GM19467 (cell line): Measurements from ENCODE around the gene ANG.
"Not testable (repeated sequence)": the region's sequence is repeated elsewhere in the genome, so short reads cannot be mapped to it uniquely, and the experiment has no call there.

Source experiments
- ATAC-seq: cut with Tn5 transposase; IDR thresholded peaks from one replicate; pipeline ENCODE4 v1.9.1; 2021; ENCODE audit warnings: mild to moderate bottlenecking, moderate library complexity; ENCODE audit not compliant: unreplicated experiment

ANG gene

DNA sequence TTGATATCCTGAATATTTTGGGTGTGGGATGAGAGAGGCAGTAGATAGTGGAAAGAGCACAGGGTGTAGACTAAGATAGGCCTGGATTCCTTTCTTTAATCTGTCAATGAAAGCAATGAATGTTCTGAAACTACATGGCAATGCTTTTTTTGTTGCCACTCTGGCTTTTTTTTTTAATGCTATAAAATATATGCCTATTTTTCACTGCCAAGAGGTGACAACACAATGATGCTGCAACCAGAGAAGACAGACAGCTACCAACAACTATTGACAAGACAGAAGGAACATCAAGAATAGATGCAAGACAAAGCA, 9.4 kb downstream of the ANG start:
- ATAC-seq: no peak

DNA sequence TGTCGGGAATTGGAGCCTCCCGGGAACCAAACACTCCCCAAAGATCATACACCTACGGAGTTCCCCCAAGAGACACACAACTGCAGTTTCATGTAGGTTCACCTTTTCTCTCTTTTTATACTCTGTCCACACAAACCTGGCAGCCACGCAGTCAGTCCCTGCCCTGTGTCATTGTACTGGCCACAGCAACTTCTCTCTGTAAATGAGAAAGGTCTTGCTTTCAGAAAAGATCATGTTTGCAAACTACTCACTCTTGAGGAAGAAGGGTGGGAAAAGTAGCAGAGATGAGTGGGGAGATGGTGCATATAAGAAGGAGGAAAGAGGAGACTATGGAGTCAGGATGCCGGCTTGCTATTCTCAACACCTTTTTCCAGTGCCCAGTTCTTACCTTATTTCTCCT, 10.4 kb downstream of the ANG start:
- no peak for ATAC-seq

DNA sequence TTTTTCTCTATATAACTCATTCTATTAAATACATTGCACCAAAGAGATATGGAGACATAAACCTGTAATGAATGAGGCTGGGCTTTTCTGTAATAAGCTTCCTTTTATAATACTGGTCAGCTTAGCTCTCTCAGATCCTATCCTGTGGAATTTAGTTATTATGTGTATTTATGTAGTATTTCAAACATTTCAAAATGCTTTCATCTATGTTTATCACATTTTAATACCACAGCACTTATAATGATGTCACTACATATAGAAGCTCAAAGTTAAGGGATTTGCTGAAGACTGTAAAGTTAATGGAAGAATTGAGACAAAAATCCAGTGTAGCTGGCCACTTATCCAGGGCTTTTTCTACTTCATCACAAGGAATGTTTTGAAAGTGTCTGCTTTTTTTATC, 11.4 kb downstream of the ANG start:
- no peak for ATAC-seq

DNA sequence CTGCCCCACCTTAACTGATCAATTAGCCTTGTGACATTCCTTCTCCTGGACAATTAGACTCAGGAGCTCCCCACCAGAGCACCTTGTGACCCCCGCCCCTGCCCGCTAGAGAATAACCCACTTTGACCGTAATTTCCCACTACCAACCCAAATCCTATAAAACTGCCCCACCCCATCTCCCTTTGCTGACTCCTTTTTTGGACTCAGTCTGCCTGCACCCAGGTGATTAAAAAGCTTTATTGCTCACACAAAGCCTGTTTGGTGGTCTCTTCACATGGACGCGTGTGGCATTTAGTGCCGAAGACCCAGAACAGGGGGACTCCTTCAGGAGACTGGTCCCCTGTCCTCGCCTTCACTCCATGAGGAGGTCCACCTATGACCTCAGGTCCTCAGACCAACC, 12.4 kb downstream of the ANG start:
- ATAC-seq: not testable (repeated sequence)

DNA sequence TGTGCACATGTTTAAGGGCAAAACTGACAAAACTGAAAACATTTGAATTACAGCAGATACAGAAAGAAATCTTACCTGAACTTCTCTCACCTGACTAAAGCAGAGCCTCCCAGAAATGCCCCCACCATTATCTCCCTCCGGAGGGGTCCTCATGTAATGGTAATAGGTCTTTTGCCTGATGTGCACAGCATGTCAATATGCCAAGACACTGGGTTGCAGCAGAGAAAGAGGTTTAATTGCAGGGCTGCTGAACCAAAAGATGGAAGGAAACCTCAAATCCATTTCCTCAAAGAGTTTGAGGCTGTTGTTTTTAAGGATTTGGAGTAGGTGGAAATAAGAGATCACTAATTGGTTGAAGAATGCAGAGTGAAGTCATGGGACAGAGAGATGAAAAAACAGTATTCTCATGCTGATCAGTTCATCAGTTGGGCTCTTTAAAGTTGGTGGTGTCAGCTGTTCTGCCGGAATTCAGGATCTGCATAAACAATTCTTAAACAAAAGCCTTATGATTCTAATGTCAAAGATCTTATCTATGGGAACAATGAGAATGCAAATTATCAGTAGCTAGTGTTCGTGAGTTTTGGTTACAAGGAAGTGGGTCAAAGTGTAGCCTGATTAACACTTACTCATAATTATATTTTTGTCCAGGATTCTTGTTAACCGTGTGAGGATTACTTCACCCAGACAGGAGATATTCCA, 18.2 kb downstream of the ANG start:
- ATAC-seq: no peak

DNA sequence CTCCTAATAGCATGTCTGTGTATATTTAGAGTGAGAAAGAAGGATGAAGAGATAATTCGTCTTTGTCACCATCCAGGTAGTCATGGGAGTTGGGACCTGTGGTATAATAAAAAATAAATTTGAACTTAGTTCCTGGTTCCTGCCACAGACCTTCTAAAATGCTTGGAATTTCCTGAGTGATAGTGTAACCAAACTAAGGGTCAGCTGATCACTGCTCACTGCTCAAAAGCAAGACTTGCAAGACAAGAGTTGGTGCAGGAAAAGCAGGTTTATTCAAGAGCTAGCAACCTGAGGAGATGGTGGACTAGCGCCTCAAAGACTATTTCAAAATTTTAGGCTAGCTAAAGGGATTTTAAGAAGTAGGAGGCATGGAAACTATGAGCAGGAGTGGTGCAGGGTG, 19.1 kb downstream of the ANG start:
- no peak for ATAC-seq

DNA sequence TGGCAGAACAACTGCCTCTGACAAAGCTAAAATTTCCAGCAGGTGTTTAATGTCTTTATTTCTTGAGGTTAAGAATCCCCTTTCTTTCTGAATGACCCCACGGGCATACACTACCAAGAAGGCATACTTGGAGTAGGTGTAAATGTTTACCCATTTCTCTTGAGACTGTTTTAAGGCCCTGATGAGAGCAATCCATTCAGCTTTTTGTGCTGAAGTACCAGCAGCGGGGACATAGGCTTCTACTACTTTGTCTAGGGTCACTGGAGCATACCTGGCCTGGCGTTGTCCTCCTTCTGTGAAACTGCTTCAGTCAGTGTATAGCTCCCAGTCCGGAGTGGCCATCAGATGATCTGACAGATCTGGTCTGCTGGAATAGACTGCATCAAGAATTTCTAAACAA, 22.7 kb downstream of the ANG start:
- ATAC-seq: no peak

DNA sequence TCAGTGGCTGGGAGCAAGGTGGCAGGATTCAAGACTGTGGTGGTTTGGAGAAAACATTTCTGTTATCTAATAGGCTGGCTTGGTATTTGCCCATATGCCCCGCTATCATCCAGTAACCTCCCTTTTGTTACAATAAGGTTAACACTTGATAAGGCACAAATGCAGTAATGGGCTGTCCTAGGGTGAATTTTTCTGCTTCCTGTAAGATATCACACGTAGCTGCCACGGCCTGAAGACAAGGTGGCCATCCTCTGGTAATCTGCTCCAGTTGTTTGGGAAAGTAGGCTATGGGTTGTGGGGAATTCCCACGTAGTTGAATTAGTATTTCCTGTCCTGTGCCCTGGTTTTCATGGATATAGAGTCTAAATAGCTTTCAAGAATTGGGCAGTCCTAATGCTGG, 23.1 kb downstream of the ANG start:
- ATAC-seq: no peak

DNA sequence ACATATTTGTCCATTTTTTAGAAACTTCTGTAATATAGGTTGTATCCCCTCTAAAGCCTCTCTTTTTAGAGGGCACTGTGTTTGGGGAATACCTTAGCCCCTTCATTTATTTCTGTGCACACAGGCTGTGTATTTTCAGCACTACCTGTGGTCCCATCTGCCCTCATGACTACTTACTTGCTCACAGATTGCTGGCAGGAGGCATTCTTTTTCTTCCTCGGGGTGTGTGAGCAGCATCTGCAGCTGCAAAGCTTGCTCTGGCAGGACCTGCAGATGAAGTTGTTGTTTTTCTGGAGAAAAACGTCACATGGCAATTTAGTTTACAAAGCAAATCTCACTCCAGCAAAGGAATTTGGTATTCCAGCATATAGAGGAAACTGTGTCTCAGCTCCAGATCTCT, 24.3 kb downstream of the ANG start:
- no peak for ATAC-seq

DNA sequence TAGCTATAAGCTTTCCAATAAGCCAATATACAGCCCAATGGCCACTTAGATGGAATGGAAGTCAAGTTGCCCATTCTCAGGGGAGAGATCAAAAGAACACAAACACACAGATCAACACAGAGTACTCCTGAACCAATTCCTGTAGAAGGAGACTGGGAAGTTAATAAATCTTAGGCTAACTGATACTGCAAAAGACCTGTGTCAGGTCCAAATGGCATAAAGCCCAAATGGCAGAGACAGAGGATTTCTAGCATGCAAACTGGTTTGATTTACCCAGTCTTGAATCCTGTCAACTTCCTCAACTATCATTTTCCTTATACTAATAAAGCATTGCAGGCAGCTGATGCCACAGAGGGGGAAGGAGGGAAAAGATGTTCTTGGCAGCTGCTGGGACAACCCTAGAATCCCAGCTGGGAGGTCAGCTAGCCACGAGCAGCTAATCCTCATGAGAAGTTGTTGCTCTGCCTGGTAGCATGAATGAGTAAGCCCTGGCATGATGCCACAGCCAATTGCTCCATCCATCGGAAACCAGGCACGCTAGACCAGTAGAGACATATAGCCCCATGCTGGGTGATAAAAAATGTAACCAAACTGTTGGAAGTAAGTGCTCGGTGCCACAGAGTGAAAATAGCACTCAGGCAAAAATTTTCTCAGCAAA, 26.2 kb downstream of the ANG start:
- no peak for ATAC-seq

DNA sequence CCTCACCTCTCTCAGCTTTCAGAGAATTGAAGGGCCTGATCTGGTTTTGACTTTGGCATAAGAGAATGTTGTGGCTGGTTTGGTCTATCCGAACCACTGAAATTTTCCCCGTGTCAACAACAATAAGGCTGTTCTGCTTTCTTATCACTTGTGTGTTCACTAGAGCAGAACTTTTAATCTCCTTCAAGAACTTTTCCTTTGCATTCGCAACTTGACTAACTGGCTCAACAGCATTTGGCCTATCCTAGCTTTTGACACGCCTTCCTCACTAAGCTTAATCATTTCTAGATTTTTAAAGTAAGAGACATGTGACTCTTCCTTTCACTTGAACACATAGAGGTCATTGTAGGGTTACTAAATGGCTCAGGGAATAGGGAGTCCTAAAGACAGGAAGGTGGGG, 31.2 kb downstream of the ANG start:
- ATAC-seq: no peak

DNA sequence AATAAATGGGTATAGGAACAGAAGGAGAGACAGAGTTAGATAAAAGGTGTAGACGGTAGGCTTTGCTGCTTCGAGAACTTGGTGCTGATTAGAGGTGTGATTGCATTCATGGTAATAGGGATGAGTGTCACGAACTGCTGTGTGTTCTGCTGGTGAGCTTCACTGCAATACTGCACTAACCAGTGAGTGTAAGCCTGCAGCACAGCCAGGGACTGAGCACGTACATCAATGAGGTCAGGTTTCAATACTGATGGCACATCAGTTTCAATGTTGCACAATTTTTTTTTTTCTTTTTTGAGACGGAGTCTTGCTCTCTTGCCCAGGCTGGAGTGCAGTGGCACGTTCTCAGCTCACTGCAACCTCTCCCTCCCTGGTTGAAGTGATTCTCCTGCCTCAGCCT, 32.2 kb downstream of the ANG start:
- ATAC-seq: no peak

DNA sequence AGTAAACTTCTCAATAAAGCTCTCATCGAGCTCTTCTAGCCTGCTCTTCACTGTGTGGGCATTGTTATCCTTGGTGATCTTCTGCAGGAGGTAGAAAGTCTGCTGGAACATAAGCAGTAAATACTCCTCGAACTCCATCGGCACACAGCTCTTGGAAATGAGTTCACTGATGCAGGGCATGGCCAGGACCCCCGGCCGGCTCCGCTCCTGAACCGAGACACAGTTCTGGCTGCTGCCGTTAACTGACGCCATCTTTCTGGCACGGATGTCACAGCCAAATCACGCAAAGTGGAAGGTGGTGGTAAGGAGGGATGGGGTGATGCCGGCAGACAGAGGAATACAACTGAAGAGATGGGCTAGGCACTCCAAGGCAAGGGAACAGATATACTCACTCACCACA, 33.5 kb downstream of the ANG start:
- ATAC-seq: no peak

DNA sequence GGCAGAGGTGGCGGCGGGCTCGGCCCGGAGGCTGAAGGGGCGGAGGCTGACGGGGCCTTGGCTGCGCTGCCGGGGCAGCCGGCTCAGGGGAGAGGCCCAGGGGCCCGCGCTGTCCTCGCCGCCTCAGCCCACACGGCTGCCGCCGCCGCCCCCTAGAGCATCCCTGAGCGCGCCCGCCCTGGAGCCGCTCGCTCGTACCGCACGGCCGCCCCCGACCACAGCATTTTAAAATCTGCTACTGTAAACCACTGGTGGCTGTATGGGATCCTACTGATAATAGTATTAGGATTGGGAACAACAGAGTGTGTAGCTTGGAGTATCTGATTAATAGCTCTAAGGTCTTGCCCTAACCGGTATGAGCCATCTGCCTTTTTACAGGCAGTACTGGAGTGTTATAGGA, 34.9 kb downstream of the ANG start:
- no peak for ATAC-seq

DNA sequence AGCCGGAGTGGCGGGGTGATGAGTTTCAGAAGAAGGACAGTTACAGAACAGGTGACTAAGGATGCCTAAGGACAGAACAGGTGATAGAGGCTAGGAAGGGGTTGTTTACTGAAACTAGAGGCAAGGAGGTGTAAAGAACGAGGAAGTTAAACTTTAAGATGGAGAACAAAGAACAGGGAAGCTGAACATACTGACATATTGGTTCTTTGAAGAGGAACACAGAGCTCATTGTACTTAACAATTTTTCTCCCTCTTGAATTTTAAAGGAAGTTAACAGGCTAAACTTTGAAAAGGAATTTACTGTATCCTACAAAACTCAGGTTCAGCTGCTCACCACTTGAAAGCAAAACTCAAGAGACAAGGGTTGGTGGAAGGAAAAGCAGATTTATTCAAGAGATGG, 37.6 kb downstream of the ANG start:
- not testable (repeated sequence) for ATAC-seq

DNA sequence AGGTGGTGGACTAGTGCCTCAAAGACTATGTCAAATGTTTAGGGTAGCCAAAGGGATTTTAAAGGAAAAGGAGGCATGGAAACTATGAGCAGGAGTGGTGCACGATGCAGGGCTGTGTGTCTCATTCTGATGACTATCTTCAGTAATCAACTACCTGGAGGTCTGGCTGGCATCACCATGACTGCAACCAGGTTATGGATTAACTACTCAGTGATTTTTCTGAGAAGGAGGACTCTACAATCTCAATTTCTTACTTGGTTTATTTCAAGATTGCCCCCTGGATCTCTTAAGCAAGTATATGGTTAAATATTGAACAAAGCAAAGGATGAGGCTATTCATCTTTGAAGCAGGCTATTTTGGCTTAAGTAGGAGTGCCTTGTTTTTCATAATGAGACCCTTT, 38.0 kb downstream of the ANG start:
- no peak for ATAC-seq

DNA sequence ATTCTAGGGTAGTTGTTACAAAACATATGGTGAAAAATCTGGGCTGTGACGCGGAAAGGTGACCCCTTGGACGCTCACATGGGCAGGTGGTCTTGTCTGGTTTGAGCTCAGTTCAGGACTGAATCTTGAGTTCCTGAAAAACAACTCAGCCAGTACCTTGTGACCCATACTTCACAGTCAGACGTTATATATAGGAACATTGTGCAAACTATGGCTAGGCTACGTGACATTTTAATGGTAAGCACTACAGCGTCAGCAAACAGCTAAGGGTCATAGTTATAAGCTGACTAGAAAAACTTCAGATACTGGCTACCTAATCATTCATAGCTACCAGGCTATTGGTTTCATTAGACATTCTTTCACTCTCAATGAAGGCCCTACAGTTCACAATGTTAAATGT, 42.3 kb downstream of the ANG start:
- ATAC-seq: no peak

DNA sequence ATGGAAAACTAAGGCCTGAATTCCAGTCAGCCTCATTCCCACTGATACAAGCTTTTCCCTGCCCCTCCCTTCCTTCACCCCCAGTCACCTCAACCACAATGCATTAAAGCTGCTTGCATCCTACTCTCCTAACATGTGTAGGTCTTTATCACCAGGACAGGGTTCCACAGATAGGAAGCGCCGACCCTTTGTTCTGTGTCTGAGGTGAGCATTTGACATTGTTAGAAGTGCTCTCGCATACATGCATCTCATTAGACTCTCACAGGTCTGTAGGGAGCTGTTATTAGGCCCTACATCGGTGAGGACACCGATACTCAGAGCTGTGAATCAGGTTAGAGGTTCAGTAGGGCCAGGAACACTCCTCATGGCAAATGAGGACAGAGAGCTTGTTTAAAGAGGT, 43.9 kb downstream of the ANG start:
- ATAC-seq: no peak

DNA sequence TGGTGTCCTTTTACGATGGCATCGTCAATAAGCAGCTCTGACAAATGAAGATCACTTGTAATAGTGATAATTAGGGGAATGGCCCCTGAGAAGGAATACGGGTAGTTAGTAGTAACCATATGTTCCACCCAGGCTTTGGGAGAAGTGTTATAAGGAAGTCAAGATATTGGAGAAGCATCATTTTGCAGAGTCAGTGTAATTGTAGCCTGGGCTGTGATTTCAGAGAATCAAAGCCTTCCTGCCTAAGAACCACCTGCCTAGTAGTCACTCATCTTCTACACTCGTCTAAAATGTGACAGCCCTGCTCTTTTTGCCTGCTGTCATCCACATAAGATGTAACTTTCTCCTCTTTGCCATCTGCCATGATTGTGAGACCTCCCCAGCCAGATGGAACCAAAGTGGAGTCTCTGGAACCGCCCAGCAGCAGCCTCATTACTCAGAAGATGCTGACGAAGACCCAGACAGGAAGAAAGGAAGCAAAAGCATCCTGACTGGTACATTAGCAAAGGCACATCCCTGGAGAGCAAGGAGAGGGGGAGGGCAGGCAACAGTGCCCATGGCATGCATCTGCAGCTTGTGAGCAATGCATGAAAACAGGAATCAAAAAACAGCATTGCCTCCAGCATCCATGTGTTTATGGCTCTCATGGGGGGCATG, 44.5 kb downstream of the ANG start:
- ATAC-seq: no peak

DNA sequence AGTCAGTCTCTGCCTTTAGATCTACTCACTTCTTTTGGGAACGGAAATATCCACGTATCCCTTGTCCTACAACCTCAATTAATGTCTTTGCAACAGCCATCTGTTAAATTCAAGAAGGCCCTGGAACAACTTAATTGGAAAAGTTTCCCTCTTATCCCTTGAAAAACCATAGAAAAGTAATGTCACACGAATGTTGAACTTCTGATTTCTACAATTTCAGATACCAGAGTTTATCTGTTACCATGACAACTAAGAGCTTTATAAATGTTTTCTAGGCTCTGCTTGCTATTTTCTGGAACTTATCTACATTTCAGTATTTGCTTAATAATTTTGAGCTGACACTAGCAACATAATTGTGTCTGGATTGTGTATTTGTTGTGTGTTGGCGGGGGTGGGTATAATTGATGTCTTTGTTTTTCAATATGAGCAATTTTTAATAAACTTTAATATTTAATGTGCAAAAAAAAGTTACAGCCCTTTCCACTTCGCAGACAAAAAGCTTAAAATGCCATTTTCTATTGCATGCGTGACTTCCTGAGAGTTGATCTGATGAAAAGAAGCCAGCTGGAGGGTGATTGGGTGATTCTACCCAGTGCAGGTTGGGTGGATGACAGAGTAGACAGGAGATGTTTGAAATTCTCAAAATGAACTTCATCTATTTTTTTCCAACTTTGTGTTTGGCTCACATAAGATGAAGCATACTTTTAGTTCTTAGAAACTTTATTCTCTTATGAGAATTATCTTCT, 45.3 kb downstream of the ANG start:
- ATAC-seq: no peak

DNA sequence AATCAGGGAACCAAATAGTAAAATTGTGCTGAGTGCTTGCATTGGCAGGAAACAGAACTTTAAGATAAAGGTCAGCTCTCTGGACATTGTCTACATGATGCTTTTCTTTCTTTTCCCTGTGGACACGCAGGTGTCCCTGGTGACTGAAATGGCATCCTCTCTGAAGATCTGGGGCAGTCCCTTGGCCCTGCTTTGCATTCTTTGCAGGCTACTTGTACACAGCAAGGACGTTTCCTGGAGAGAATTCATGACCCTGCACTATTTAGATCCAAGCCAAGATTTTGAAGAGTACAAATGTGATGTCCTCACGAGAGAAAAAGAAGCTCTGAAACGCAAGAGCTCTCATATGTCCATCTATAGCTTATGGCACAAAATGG, 45.9 kb downstream of the ANG start:
- ATAC-seq: no peak

DNA sequence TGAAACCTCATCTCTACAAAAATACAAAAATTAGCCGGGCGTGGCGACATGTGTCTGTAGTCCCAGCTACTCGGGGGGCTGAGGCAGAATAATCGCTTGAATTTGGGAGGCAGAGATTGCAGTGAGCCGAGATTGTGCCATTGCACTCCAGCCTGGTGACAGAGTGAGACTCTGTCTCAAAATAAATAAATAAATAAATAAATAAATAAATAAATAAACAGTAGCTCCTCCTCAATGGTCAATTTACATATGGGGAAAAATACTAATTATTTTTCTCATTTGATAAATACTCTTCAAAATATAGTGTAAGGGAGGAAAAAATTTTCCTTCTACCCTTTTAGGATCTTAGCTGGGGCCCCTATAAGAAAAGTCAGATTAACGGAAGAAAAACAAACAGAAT, 49.7 kb downstream of the ANG start:
- ATAC-seq: not testable (repeated sequence)
